DMS79 (cell line): ENCODE data around the gene DRAP1.
"Not testable (repeated sequence)": the region's sequence is repeated elsewhere in the genome, so short reads cannot be mapped to it uniquely, and the experiment has no call there.

Experiments used
- DNase-seq: peaks from one replicate; lab custom pipeline; 2025; lab: John Stamatoyannopoulos, UW

The DRAP1 gene

DNA sequence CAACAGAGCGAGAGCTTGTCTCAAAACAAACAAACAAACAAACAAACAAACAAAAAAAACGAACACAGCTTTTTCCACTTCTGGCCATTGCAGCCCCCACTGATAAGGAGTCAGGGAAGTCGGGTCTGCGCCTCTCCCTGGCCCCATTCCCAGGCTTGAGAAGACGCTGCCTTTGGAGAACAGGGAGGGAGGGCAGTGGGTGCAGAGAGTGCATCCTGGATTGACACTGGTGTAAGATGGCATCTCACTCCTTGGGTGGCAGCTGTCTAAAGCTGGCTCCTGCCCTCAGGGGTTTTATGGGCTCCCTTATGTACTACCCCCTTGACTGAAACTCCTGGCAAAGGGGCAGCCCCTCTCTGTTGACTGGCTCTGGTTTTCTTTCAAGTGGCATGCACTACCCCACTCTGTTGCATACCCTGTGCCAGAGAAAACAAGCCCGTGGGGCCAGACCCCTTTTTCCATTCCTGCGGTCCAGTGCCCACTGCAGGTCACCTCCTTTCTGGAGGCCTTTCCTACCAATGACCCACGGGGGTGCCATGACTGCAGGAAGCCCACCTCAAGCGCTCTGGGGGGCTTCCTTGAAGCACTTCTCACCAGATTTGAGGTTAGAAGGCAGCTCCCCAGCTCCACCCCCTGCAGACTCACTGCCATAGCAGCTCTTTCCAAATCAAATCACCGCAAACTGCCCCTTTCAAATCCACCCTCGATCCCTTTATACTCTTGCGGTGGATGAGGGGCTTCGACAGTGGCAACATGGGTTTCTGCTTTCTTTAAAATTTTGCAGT lies 12.7 kb downstream of the DRAP1 start:
- DNase-seq: no peak

DNA sequence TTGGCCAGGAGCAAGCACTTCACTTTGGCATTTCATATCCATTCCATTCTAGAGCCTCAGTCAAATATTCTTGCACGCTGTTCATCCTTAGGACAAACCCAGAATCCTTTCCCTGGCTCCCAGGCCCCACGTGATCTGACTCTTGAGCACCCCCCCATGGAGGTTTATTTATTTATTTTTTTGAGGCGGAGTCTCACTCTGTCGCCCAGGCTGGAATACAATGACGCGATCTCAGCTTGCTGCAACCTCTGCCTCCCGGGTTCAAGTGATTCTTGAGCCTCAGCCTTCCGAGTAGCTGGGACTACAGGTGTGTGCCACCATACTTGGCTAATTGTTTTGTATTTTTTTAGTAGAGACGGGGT lies 13.3 kb downstream of the DRAP1 start:
- DNase-seq: no peak

DNA sequence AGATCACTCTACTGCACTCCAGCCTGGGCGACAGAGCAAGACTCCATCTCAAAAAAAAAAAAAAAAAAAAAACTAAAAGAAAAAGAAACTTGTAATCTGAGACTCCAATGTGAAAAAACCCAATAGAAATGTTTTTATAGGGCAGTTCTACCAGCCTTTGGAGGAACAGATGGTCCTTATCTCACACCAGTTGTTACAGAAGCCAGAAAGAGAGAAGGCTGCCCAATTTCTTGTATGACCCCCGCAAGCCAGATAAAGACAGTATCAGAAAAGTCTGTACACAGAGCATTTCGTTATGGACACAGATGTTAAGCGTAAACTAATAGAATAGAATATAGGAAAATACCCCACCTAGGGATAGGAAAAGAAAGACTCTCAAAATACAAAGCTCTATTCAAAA lies 14.8 kb downstream of the DRAP1 start:
- no peak for DNase-seq

DNA sequence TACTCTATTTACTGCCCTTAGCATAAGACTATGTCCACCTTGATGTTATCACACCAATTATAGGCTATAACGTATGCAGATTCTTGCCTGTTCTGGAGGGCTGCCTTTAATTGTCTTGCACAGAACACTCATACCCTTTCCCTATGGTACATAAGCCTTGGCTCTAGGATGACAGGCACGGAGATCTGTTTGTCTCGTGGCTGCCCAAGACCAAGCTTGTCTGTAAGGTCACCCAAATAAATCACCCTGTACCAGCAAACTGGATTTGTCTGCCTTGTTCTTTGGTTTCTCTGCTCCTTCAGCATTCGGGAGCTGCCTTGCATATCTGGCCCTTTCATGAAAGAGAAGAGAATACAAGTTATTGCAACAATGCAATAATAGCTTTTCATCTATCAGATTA lies 18.5 kb downstream of the DRAP1 start:
- no peak for DNase-seq

DNA sequence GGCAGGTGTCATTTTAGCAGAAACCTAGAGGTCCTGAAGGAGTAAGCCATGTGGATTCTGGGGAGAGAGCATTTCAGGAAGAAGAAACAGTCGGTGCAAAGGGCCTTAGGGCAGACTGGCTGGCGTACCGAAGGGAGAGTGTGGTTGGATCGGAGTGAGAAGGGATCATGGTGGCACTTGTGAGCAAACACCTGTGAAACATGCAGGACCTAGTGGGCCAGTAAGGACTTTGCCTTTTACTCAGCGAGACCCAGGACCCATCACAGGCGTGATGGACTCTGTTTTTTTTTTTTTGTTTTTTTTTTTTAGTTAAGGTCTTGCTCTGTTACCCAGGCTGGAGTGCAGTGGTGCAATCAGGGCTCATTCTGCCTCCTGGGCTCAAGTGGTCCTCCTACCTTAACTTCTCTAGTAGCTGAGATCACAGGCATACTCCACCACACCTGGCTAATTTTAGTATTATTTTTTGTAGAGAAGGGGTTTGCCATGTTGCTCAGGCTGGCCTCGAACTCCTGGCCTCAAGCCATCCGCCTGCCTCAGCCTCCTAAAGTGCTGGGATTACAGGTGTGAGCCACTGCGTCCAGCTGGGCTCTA lies 22.6 kb downstream of the DRAP1 start:
- DNase-seq: no peak

DNA sequence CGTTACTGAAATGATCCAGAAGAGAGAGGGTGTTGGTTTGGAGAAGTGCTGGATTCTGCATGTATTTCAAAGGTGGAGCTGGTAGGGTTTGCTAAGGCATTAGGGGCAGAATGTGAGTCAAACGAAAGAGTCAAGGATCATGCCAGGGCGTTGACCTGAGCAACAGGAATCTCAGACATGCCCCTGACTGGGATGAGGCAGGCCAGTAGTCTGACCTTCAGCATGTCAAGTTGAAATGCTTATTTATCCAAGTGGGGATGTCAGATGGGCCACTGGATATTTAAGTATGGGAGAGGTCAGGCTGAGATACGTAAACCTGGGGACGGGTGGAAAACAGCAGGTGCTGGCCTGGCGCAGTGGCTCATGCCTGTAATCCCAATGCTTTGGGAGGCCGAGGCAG lies 23.3 kb downstream of the DRAP1 start:
- no peak for DNase-seq

DNA sequence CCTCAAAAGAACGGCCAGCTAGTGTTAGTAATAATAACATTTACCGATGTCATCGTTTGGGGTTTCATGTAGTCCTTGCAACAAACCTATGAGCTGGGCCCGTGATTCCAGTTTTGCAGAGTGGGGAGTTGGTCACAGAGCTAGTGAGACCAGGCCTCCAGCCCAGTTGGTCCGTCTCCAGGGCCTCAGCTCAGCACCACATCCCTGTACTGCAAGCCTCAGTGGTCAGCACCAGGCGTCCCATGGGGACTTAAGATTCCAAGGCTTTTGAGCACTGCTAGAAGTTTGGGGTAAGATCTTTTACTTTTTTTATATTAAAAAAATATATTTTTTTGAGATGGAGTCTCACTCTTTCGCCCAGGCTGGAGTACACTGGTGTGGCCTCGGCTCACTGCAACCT lies 25.0 kb downstream of the DRAP1 start:
- DNase-seq: no peak

DNA sequence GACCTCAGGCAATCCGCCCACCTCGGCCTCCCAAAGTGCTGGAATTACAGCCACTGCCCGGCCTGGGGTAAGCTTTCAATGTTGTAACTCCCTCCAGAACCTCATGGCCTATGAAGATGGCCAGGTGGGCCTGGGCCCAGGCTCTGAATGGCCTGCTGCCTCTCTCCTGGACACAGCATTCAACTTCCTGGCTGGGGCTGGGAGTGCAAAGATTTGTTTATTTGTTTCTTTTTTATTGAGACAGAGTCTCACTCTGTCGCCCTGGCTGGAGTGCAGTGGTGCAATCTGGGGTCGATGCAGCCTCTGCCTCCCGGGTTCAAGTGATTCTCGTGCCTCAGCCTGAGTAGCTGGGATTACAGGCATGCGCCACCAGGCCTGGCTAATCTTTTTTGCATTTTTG lies 25.5 kb downstream of the DRAP1 start:
- no peak for DNase-seq

DNA sequence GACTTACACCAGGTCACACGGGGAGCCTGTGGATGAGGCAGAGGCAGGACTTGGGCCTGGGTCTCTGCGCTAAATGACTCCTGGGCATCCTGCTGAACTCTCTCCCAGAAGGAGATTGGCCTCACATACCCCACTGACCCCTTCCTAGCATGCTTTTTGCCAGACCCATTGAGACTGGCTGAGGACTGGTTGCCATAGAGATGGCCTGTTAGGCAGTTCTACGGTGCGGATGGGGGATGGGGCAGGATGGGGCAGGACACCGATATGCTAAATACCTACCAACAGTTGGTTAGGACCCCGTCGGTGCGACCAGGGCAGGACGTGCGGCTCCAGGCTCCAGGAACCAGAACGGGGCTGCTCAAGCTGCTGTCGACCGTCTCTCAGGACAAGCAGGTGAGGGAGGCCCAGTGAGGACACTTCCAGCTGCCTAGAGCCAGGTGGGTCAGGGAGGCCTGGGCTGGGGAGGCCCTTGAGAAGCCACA lies 26.2 kb downstream of the DRAP1 start, which contains the start of gene TSGA10IP:
Gene TSGA10IP, plus strand, starts transcription at position 51 of the 482 bp plus-strand sequence. Its CDS starts 196 bp downstream, at position 247.
- no peak for DNase-seq

DNA sequence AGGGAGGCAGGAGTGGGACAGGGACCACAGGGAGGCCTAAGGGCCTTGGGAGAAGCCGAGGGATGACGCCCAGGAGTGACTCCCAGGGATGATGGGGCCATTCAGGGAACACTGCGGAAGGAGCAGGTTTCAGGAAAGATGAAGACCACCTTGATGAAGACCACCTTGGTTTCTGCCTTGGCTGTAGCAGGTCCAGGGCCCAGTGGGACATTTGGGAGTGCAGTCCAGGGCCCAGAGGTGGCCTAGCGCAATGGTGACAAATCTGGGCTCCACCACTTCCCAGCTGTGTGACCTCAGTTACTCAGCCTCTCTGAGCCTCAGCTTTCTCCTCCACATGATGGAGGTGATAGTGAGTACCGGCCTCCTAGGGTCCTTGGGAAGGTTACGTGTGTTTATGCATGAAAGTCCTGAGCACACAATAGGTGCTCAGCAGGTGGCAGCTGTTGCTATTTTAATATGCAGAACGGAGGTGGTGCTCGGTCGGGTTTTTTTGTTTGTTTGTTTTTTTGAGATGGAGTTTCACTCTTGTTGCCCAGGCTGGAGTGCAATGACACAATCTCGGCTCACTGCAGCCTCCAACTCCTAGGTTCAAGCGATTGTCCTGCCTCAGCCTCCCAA lies 26.8 kb downstream of the DRAP1 start:
- DNase-seq: no peak

DNA sequence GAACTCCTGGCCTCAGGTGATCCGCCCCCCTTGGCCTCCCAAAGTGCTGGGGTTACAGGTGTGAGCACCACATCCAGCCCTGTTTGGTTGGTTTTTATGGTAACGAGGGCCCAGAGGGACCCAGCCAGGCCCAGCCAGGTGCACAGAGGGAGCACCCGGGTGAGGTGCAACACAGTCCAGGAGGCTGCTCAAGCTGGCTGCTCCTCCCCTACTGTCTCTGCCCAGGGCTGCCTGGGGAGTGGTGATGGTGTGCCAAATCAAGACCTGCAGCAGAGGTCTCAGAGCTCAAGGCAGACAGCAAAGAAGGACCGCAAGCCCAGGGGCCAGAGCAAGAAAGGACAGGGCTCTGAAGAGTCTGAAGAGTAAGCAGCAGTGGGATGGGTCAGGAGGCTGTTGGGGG lies 27.4 kb downstream of the DRAP1 start:
- DNase-seq: no peak

DNA sequence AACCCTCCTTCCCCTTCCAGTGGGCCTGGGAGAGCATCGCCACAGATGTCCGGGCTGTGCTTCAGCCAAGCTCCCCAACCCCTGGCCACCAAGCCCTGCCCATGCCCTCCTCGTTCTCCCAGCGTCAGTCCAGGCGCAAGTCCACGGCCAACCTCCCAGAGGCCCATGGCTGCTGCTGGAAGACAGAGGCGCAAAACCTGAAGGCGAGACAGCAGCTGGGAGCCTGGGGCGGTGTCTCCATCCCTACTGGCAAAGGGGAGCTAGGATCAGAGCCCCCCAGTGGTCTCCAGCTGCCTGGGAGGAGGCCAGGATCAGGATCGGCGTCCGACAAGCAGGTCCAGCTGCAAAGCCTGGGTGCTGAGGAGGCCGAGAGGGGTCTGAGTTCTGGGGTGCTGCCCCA lies 27.9 kb downstream of the DRAP1 start:
- no peak for DNase-seq

DNA sequence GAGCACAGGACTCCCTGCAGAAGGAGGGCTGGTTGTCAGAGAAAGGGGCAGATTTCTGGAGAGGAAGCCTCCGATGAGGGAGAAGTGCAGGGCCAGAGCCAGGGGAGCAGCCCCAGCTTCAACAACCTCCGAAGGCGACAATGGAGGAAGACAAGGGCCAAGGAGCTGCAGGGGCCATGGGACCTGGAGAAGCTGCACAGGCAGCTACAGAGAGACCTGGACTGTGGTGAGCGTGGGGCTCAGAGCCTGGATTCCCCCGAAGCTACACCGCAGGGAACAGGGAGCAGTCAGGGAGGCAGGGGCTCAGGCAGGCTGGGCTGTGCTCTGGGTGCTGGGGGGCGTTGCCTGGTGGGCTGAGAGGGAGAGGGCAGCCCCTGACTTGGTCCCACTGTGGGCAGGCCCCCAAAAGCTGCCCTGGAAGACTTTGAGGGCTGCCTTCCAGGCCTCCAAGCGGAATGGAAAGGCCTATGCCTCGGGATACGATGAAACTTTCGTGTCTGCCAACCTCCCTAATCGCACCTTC lies 28.4 kb downstream of the DRAP1 start:
- no peak for DNase-seq

DNA sequence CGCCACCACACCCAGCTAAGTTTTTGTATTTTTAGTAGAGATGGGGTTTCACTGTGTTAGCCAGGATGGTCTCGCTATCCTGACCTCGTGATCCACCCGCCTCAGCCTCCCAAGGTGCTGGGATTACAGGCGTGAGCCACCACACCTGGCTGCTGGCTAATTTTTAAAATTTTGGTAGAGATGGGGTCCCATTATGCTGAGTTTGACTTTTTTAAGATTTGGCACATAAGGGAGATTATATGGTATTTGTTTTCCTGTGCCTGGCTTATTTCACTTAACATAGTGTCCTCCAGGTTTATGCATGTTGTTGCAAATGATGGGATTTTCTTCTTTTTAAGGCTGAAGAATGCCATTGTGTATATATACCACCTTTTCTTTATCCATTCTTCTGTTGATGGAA lies 31.5 kb downstream of the DRAP1 start:
- DNase-seq: not testable (repeated sequence)

DNA sequence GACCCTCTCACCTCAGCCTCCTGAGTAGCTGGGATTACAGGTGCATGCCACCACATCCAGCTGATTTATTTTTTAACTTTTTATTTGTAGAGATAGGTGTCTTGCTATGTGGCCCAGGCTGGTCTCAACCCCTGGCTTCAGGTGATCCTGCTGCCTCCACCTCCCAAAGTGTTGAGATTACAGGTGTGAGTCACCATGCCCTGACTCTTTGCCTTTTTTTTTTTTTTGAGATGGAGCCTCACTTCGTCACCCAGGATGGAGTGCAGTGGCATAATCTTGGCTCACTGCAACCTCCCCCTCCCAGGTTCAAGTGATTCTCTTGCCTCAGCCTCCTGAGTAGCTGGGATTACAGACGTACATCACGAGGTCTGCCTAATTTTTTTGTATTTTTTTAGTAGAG lies 32.4 kb downstream of the DRAP1 start:
- not testable (repeated sequence) for DNase-seq

DNA sequence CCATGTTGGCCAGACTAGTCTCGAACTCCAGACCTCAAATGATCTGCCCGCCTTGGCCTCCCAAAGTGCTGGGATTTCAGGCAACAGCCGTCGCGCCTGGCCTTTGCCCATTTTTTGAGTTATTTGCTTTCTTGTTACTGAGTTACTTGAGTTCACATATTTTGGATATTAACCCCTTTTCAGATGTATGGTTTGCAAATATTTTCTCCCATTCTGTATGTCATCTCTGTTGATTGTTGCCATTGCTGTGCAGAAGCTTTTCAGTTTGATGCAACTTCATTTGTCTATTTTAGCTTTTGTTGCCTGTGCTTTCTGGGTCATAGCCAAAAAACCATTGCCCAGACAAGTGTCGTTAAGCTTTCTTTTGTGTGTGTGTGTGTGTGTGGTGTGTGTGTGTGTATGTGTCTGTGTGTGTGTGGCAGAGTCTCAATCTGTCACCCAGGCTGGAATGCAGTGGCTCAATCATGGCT lies 32.9 kb downstream of the DRAP1 start:
- DNase-seq: no peak

DNA sequence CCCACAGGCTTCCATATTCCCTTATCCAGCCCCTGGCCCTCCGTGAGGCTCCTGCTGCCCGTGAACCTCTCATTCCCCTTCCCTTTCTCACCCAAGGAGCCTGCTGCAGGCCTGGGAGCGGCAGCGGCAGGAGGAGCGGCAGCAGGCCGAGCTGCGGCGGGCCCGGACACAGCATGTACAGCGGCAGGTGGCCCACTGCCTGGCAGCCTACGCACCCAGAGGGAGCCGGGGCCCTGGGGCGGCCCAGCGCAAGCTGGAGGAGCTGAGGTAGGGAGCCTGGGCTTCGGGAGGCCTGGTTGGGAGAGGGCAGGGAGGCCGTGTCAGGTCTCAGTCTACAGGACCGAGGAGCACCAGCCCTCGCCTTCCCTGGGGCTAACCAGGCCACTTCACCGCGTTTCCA lies 34.2 kb downstream of the DRAP1 start:
- no peak for DNase-seq

DNA sequence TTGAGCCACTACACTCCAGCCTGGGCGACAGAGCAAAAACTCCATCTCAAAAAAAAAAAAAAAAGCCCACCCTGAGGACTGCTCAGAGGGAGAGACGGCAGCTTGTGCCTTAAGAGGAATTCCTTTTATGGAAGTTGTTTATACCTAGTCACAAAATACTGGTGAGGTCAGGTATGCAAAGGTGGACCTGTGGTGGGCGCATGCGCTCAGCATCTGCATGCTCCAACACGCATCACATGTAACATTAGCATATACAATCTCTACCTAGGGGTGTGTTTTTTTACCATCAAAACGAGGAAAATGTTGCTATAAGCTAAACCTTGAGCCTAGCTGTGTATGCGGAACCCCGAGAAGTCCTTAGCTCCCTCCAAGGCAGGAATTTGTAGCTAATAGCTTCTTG lies 35.5 kb downstream of the DRAP1 start:
- DNase-seq: no peak

DNA sequence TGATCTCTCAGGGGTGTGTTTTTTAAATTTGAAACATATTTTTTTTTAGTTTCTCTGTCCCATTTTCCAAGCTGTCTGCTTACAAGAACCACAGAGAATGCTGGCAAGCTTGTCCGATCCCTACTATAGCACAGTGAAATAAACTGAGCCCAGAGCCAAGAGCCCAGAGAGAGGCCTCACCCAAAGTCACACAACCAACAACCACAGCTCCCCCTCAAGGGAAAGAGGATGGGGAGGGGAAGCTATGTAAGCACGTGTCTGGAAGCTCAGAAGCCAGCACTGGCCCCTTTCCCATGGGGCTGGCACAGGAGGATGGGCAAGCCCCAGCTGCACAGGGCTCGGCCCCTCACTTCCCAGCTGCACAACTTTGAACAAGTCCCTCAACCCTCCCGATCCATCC lies 39.1 kb downstream of the DRAP1 start:
- no peak for DNase-seq

DNA sequence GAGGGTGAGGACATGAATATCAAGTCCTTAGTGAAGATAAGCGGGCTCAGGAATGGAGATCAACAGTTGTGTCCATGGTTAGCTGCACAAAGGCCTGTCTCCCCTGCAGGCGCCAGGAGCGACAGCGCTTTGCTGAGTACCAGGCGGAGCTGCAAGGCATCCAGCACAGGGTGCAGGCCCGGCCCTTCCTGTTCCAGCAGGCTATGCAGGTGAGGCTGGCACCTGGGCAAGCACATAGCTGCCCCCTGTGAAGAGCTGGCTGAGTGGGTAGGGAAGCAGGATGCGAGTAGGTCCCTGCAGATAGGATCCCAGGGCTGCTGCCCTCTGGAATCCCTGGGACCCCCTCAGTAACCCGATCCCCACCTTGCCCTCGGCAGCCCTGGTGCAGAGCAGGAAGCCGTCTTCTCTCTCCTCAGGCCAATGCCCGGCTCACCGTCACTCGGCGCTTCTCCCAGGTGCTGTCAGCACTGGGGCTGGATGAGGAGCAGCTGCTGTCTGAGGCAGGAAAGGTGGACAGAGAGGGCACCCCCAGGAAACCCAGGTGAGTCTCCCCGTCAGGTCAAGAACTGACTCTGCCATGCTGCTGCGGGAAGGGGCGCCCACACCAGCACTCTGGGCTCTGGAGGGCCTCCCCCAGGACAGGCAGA lies 39.7 kb downstream of the DRAP1 start:
- no peak for DNase-seq

DNA sequence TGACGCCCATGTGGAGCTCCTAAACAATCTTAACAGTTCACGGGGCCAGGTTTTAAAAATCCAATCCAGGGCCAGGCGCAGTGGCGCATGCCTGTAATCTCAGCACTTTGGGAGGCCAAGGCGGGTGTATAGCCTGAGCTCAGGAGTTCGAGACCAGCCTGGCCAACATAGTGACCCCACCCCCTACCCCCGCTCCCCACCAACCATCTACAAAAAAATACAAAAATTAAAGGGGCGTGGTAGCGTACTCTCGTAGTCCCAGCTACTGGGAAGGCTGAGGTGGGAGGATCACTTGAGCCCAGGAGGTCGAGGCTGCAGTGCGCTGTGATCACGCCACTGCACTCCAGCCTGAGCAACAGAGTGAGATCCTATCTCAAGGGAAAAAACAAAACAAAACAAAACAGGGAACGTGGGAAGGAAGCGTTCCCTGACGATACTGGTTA lies 41.6 kb downstream of the DRAP1 start:
- no peak for DNase-seq
